Stimulated activated naive CD8-positive, alpha-beta T cell treated with anti-CD3 and anti-CD28 coated beads, Interleukin-15, Interleukin-2, amounts not matched to agents 100 ng/mL and 50 ng/mL, for 24 hours (primary cell): Measurements from ENCODE around the gene RNASEH2C.
"Not testable (repeated sequence)": the region's sequence is repeated elsewhere in the genome, so short reads cannot be mapped to it uniquely, and the experiment has no call there.

Source experiments
- H3K27ac Mint-ChIP-seq: one replicate; pipeline ENCODE4 v1.8.0; 2021; ENCODE audit warnings: mild to moderate bottlenecking, mixed read lengths
- H3K27me3 Mint-ChIP-seq: one replicate; pipeline ENCODE4 v1.8.0; 2021; ENCODE audit warnings: mixed read lengths
- H3K36me3 Mint-ChIP-seq: one replicate; pipeline ENCODE4 v1.8.0; 2021; ENCODE audit warnings: low read depth, mixed read lengths
- H3K4me1 Mint-ChIP-seq: one replicate; pipeline ENCODE4 v1.8.0; 2021; ENCODE audit warnings: low read depth, mixed read lengths
- H3K4me3 Mint-ChIP-seq: one replicate; pipeline ENCODE4 v1.8.0; 2021; ENCODE audit warnings: mild to moderate bottlenecking, mixed read lengths
- H3K9me3 Mint-ChIP-seq: one replicate; pipeline ENCODE4 v1.8.0; 2021; ENCODE audit warnings: mixed read lengths

The RNASEH2C gene

DNA sequence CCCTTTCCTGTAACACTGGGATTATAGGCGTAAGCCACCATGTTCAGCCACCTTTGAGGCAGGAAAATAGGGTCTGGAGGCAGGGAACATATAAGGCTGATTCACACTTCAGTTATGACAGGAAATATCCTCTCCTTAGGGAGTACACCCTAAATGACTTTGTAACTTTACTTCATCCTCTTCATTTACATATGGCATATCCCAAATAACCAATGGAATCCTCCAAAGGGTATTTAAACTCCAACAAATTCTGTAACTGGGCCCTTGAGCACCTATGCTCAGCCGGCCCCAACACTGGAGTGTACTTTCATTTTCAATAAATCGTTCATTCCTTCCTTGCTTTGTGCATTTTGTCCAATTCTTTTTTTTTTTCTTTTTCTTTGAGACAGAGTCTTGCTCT, 10.2 kb downstream of the RNASEH2C start:
- Mint-ChIP-seq H3K9me3 (no peaks in the 10 kb centered on the region), H3K27ac (peak overlapping the region; percentile 58), H3K27me3 (no peaks in the 10 kb centered on the region), H3K36me3 (peaks cover 20% of the 10 kb centered on the region), H3K4me3 (no peak overlapping the region), H3K4me1 (peaks cover 39% of the 10 kb centered on the region)

DNA sequence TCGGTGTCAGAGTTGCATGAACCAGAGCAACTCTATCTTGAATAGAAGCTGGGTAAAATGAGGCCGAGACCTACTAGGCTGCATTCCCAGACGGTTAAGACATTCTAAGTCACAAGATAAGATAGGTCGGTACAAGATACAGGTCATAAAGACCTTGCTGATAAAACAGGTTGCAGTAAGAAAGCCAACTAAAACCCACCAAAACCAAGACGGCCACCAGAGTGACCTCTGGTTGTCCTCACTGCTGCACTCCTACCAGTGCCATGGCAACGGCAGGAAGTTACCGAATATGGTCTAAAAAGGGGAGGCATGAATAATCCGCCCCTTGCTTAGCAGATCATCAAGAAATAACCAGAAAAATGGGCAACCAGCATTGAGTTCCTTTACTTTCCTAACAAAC, 10.9 kb downstream of the RNASEH2C start:
- H3K4me3 Mint-ChIP-seq: no peak overlapping the region
- peaks cover 14% of the 10 kb centered on the region for H3K36me3 Mint-ChIP-seq
- no peak overlapping the region for H3K27ac Mint-ChIP-seq
- no peaks in the 10 kb centered on the region for H3K27me3 Mint-ChIP-seq
- H3K9me3 Mint-ChIP-seq: no peaks in the 10 kb centered on the region
- peaks cover 39% of the 10 kb centered on the region for H3K4me1 Mint-ChIP-seq

- Mint-ChIP-seq H3K36me3 (peaks cover 3% of the 10 kb centered on the region), H3K27ac (no peak overlapping the region), H3K9me3 (no peaks in the 10 kb centered on the region), H3K4me3 (no peak overlapping the region), H3K27me3 (no peaks in the 10 kb centered on the region), H3K4me1 (peaks cover 31% of the 10 kb centered on the region)
Observed at GRCh38 chr11:65708451-65708850, 12.1 kb downstream of the RNASEH2C start.

GRCh38 chr11:65707002-65707401, 13.6 kb downstream of the RNASEH2C start:
- not testable (repeated sequence) for H3K27me3 Mint-ChIP-seq, H3K36me3 Mint-ChIP-seq, H3K9me3 Mint-ChIP-seq, H3K27ac Mint-ChIP-seq, H3K4me3 Mint-ChIP-seq
- peaks cover 22% of the 10 kb centered on the region for H3K4me1 Mint-ChIP-seq

- not testable (repeated sequence) for H3K36me3 Mint-ChIP-seq, H3K27ac Mint-ChIP-seq, H3K4me3 Mint-ChIP-seq, H3K27me3 Mint-ChIP-seq, H3K9me3 Mint-ChIP-seq
- H3K4me1 Mint-ChIP-seq: peaks cover 18% of the 10 kb centered on the region
Observed at GRCh38 chr11:65706303-65706763, 14.3 kb downstream of the RNASEH2C start.

GRCh38 chr11:65703846-65704245, 16.8 kb downstream of the RNASEH2C start:
- H3K27me3 Mint-ChIP-seq: no peaks in the 10 kb centered on the region
- H3K9me3 Mint-ChIP-seq: no peaks in the 10 kb centered on the region
- no peaks in the 10 kb centered on the region for H3K36me3 Mint-ChIP-seq
- H3K4me1 Mint-ChIP-seq: peaks cover 8% of the 10 kb centered on the region
- H3K4me3 Mint-ChIP-seq: no peak overlapping the region
- H3K27ac Mint-ChIP-seq: no peak overlapping the region

DNA sequence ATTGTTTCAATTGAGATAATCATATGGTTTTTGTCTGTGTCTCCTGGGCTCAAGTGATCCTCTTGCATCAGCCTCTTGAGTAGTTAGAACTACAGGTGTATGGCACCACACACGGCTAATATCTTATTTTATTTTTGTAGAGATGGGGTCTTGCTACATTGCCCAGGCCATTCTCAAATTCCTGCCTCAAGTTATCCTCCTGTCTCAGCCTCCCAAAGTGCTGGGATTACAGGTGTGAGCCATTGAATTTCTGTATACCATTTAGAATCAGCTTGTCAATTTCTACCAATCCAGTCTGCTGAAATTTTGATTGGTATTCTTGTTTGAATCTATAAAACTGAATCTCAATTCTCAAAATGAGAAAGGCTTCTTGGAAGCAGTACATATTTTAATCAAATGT, 18.9 kb downstream of the RNASEH2C start:
- H3K27ac Mint-ChIP-seq: no peak overlapping the region
- peaks cover 3% of the 10 kb centered on the region for H3K4me1 Mint-ChIP-seq
- no peaks in the 10 kb centered on the region for H3K9me3 Mint-ChIP-seq
- no peaks in the 10 kb centered on the region for H3K36me3 Mint-ChIP-seq
- no peak overlapping the region for H3K4me3 Mint-ChIP-seq
- no peaks in the 10 kb centered on the region for H3K27me3 Mint-ChIP-seq

DNA sequence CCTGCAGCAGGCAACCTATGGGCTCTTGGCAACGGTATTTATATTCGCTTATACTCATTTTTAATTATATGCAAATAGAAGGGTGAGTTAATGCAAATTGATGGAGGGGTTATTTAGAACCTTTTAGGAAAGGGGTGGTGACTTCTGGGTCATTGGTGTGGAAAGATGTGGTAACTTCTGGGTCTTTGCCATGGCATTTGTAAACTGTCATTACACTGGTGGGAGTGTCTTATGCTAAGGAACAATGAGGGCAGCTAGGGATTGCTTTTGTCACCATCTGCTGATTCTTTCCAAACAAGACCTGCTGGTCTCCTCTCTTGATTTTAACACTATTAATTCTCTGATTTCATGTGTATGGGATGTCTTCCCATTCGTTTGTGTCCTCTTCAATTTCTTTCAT, 20.2 kb downstream of the RNASEH2C start:
- Mint-ChIP-seq H3K27ac (no peak overlapping the region), H3K27me3 (no peaks in the 10 kb centered on the region), H3K4me3 (no peak overlapping the region), H3K4me1 (no peaks in the 10 kb centered on the region), H3K9me3 (no peaks in the 10 kb centered on the region), H3K36me3 (no peaks in the 10 kb centered on the region)

GRCh38 chr11:65699306-65699705, 21.3 kb downstream of the RNASEH2C start:
- Mint-ChIP-seq H3K9me3 (no peaks in the 10 kb centered on the region), H3K36me3 (no peaks in the 10 kb centered on the region), H3K27ac (no peak overlapping the region), H3K4me1 (no peaks in the 10 kb centered on the region), H3K27me3 (no peaks in the 10 kb centered on the region), H3K4me3 (no peak overlapping the region)

GRCh38 chr11:65698205-65698604, 22.4 kb downstream of the RNASEH2C start:
- H3K27me3 Mint-ChIP-seq: no peaks in the 10 kb centered on the region
- no peak overlapping the region for H3K27ac Mint-ChIP-seq
- no peak overlapping the region for H3K4me3 Mint-ChIP-seq
- H3K36me3 Mint-ChIP-seq: no peaks in the 10 kb centered on the region
- no peaks in the 10 kb centered on the region for H3K4me1 Mint-ChIP-seq
- H3K9me3 Mint-ChIP-seq: no peaks in the 10 kb centered on the region

DNA sequence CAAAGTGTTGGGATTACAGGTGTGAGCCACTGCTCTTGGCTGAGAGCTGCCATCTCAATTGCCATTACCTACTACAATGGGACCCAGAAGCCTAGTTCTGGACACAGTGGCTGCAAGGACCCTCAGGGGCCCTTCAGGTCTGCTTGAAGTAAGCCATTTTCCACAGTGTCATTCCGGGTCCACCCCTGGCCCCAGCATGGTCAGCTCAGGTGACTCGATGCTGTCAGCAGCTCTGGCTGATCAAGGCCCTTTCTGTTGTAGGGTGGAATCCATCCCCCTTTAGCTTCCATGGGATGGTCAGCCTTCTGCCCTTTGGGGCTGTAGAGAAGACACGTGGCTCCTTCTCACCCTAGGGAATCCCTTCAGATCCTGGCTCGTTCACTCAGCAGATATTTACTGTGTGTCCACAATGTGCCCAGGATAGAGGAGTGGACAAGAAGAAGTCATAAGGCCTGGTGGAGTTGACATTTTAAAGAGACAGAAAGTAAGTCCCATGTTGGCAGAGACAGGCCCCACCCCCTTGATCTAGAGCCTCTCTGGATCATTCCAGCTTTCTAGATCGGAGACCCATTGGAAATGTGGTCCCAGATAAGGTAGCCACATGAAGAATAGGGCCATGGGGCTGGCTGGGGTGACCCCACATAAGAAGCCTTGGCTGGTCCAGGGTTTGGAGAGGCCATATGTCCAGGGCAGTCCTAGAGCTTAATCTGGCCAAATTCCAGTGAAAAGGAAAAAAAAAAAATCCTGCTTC, 23.6 kb downstream of the RNASEH2C start:
- no peaks in the 10 kb centered on the region for H3K9me3 Mint-ChIP-seq

DNA sequence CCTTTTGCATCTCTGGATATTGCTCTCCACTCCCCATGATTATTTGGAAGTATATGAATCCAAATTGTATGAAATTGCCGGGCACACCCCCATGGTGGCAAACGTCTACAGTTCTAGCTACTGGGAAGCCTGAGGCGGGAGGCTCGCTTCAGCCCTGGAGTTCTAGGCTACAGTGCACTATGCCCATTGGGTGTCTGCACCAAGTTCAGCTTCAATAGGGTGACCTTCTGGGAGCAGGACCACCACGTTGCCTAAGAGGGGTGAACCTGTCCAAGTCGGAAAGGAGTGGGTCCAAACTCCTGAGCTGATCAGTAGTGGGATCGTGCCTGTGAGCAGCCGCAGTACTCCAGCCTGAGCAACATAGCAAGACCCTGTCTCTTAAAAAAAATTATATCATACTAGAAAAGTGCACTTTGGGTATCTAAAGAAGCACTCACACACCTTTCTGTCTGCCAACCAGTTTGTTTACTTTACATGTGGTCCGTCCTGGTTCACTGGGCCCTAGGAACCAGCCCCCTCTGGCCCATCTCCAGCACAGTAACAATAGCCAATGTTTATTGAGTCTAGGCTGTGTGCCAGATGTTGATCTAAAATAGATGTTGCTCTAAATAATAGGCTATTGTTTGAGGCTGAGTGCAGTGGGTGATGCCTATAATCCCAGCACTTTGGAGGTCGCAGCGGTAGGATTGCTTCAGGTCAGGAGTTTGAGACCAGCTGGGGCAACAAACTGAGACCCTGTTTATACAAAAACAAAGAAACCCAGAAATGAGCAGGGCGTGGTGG, 24.9 kb downstream of the RNASEH2C start:
- no peaks in the 10 kb centered on the region for H3K27me3 Mint-ChIP-seq
- H3K4me1 Mint-ChIP-seq: no peaks in the 10 kb centered on the region
- no peak overlapping the region for H3K4me3 Mint-ChIP-seq
- no peaks in the 10 kb centered on the region for H3K36me3 Mint-ChIP-seq
- no peaks in the 10 kb centered on the region for H3K9me3 Mint-ChIP-seq
- H3K27ac Mint-ChIP-seq: no peak overlapping the region

More for the DNA sequence above, 23.6 kb downstream of the RNASEH2C start:
- H3K4me1 Mint-ChIP-seq: no peaks in the 10 kb centered on the region
- no peak overlapping the region for H3K4me3 Mint-ChIP-seq
- H3K36me3 Mint-ChIP-seq: no peaks in the 10 kb centered on the region
- no peak overlapping the region for H3K27ac Mint-ChIP-seq
- no peaks in the 10 kb centered on the region for H3K27me3 Mint-ChIP-seq

GRCh38 chr11:65692367-65692766, 28.2 kb downstream of the RNASEH2C start:
- Mint-ChIP-seq H3K27me3 (no peaks in the 10 kb centered on the region), H3K9me3 (no peaks in the 10 kb centered on the region), H3K4me3 (no peak overlapping the region), H3K36me3 (no peaks in the 10 kb centered on the region), H3K4me1 (no peaks in the 10 kb centered on the region), H3K27ac (no peak overlapping the region)

DNA sequence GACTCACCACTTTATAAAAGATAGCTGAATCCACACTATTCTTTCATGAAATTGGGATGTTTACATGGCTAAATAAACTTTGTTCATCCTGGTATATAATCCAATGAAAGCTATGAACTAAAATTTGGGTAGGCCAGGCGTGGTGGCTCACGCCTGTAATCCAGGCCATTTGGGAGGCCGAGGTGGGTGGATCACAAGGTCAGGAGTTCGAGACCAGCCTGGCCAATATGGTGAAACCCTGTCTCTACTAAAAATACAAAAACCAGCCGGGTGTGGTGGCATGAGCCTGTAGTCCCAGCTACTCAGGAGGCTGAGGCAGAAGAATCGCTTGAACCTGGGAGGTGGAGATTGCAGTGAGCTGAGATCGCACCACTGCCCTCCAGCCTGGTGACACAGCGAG, 28.8 kb downstream of the RNASEH2C start:
- H3K36me3 Mint-ChIP-seq, H3K27me3 Mint-ChIP-seq, H3K27ac Mint-ChIP-seq, H3K4me3 Mint-ChIP-seq, H3K9me3 Mint-ChIP-seq, H3K4me1 Mint-ChIP-seq: not testable (repeated sequence)

GRCh38 chr11:65685981-65686380, 34.6 kb downstream of the RNASEH2C start:
- no peaks in the 10 kb centered on the region for H3K4me1 Mint-ChIP-seq
- H3K9me3 Mint-ChIP-seq: no peaks in the 10 kb centered on the region
- H3K4me3 Mint-ChIP-seq: no peak overlapping the region
- H3K36me3 Mint-ChIP-seq: no peaks in the 10 kb centered on the region
- no peak overlapping the region for H3K27ac Mint-ChIP-seq
- peaks cover 4% of the 10 kb centered on the region for H3K27me3 Mint-ChIP-seq
